GM12891 (cell line): ENCODE measurements around the gene PPP1R7.

Source experiments
- DNase-seq: peaks from one replicate; pipeline ENCODE4 v3.0.0; 2011; ENCODE audit warnings: low spot score; ENCODE audit not compliant: insufficient read length
- FAIRE-seq: peaks from 2 replicates; lab custom pipeline; 2011; peaks lifted over from hg19 to GRCh38; lab: Jason Lieb, UNC
- PAX5 ChIP-seq: IDR thresholded peaks from 2 replicates; pipeline ENCODE4 v1.6.1; 2011; ENCODE audit warnings: low read length, moderate library complexity, mild to moderate bottlenecking; ENCODE audit not compliant: insufficient read depth, severe bottlenecking
- POLR2A ChIP-seq: IDR thresholded peaks from 2 replicates; pipeline ENCODE4 v1.6.1; 2011; ENCODE audit warnings: low read depth, low read length, control low read depth
- POLR2AphosphoS5 ChIP-seq: IDR thresholded peaks from 2 replicates; pipeline ENCODE4 v1.6.1; 2011; ENCODE audit warnings: low read depth, low read length, control low read depth
- POU2F2 ChIP-seq: IDR thresholded peaks from 2 replicates; pipeline ENCODE4 v1.6.1; 2011; ENCODE audit warnings: low read depth, mild to moderate bottlenecking, control low read depth, low read length, moderate library complexity
- SPI1 ChIP-seq: IDR thresholded peaks from 2 replicates; pipeline ENCODE4 v1.6.1; 2011; ENCODE audit warnings: low read depth, low read length, control low read depth
- TAF1 ChIP-seq: IDR thresholded peaks from 2 replicates; pipeline ENCODE4 v1.6.1; 2011; ENCODE audit warnings: low read depth, low read length, control low read depth

Gene PPP1R7

GRCh38 chr2:241118737-241119505 lies 31.3 kb upstream of the PPP1R7 start:
- peak; percentile 31 for FAIRE-seq
- DNase-seq: no peak
- TF ChIP-seq TAF1 (no peak), SPI1 (no peak), POU2F2 (no peak), PAX5 (no peak), POLR2AphosphoS5 (no peak), POLR2A (no peak)

- TF ChIP-seq POLR2A (no peak), SPI1 (no peak), TAF1 (no peak), PAX5 (no peak), POU2F2 (no peak), POLR2AphosphoS5 (no peak)
- no peak for FAIRE-seq
- no peak for DNase-seq
These were observed 29.8 kb upstream of the PPP1R7 start for GRCh38 chr2:241120440-241120839.

- FAIRE-seq (no peak), DNase-seq (no peak)
- TF ChIP-seq POLR2A (no peak), PAX5 (no peak), SPI1 (no peak), POU2F2 (no peak), TAF1 (no peak), POLR2AphosphoS5 (no peak)
These were observed 29.3 kb upstream of the PPP1R7 start for GRCh38 chr2:241121008-241121407.

- no peak for TF ChIP-seq TAF1
- no peak for DNase-seq
- FAIRE-seq: no peak
These were observed 27.8 kb upstream of the PPP1R7 start for GRCh38 chr2:241122376-241123002.

- DNase-seq (no peak), FAIRE-seq (no peak)
- no peak for TF ChIP-seq POLR2AphosphoS5
- TF ChIP-seq PAX5: no peak
- TF ChIP-seq POU2F2: no peak
- no peak for TF ChIP-seq SPI1
- TF ChIP-seq POLR2A: no peak
- TF ChIP-seq TAF1: no peak
These were observed 26.3 kb upstream of the PPP1R7 start for GRCh38 chr2:241123816-241124536.

GRCh38 chr2:241125626-241126025 lies 24.6 kb upstream of the PPP1R7 start:
- FAIRE-seq (no peak), DNase-seq (no peak)
- TF ChIP-seq POLR2AphosphoS5 (no peak), SPI1 (no peak), POLR2A (no peak), POU2F2 (no peak), TAF1 (no peak), PAX5 (no peak)

GRCh38 chr2:241126201-241126611 lies 24.1 kb upstream of the PPP1R7 start:
- TF ChIP-seq POLR2AphosphoS5: no peak
- TF ChIP-seq PAX5: no peak
- TF ChIP-seq POU2F2: no peak
- TF ChIP-seq SPI1: no peak
- no peak for TF ChIP-seq POLR2A
- no peak for TF ChIP-seq TAF1
- DNase-seq: no peak
- FAIRE-seq: peak; percentile 38

GRCh38 chr2:241126771-241127202 lies 23.5 kb upstream of the PPP1R7 start:
- DNase-seq (no peak), FAIRE-seq (peak; percentile 23)
- TF ChIP-seq TAF1 (no peak), PAX5 (no peak), SPI1 (no peak), POLR2AphosphoS5 (no peak), POU2F2 (no peak), POLR2A (no peak)

GRCh38 chr2:241128266-241128665 lies 22.0 kb upstream of the PPP1R7 start:
- TF ChIP-seq PAX5 (no peak), SPI1 (no peak), POU2F2 (no peak), POLR2A (no peak), POLR2AphosphoS5 (no peak), TAF1 (no peak)
- FAIRE-seq (peak; percentile 70), DNase-seq (no peak)
